ENCODE measurements around the gene PFKFB4.

PFKFB4 gene

GRCh38 chr3:48564667-48565066 lies 8.1 kb upstream of the PFKFB4 start:
- TF ChIP-seq CTCF (conservative IDR thresholded peaks at IDR 0.05), result no peak
- H3K27ac ChIP-seq, result no peak overlapping the region

DNA sequence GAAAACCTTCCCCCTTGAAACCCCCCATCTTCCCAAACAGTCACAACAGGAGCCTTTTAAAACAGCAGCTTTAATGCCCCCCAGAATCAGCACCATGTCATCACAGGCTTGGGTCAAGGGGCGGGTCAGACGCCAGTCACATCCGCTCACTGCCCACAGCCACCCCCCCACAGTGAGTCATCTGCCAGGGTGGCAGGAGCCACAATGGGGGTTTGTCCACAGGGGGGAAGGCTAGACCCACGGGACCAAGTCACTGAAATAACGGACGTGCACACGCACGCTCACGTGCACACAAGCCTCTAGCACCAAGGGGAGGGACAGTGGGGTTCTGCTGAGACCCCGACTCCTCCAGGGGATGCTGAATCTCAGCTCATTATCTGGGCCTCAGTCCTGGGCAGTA lies 7.4 kb upstream of the PFKFB4 start:
- no peak for TF ChIP-seq CTCF (conservative IDR thresholded peaks at IDR 0.05)
- H3K27ac ChIP-seq, result no peak overlapping the region

GRCh38 chr3:48563382-48563918 lies 6.8 kb upstream of the PFKFB4 start, which contains the start of gene UCN2:
Gene UCN2 (minus strand): TSS chr3:48563781. CDS start chr3:48563124, 657 bp downstream.
- TF ChIP-seq CTCF (conservative IDR thresholded peaks at IDR 0.05), result no peak
- no peak within 1 kb of the TSS for H3K27ac ChIP-seq

DNA sequence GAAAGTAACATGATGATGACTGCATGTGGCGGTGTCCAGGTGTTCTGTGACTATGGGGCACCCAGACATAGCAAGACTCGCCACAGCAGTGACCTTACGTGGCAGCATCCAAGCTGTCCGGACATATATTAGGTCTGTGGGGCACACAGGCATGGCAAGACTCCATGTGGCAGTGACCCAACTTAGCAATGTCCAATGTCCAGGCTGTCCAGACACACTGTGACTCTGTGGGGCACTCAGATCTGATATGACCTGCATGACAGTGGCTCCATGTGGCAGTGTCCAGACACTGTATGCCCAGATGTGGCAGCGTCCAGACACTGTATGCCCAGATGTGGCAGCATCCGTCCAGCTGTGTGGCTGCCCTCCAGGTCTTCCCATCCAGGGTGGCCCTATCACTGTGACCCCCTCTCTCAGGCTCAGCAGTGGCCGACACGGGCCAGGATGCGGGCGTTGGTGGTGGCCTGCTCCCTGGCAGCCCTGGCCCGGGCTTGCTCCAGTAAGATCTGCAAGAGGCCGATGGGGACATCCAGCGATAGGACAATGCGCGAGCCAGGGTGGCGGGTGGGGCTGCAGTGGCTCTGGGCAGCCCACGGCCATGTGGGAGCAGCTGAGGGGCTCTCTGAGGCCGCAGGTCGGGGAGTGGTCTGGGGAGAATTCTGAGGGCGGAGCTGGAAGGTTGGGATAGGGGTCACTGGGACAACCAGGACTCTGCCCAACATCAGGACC lies 5.9 kb upstream of the PFKFB4 start:
- H3K27ac ChIP-seq, result no peak overlapping the region
- TF ChIP-seq CTCF (conservative IDR thresholded peaks at IDR 0.05), result no peak

DNA sequence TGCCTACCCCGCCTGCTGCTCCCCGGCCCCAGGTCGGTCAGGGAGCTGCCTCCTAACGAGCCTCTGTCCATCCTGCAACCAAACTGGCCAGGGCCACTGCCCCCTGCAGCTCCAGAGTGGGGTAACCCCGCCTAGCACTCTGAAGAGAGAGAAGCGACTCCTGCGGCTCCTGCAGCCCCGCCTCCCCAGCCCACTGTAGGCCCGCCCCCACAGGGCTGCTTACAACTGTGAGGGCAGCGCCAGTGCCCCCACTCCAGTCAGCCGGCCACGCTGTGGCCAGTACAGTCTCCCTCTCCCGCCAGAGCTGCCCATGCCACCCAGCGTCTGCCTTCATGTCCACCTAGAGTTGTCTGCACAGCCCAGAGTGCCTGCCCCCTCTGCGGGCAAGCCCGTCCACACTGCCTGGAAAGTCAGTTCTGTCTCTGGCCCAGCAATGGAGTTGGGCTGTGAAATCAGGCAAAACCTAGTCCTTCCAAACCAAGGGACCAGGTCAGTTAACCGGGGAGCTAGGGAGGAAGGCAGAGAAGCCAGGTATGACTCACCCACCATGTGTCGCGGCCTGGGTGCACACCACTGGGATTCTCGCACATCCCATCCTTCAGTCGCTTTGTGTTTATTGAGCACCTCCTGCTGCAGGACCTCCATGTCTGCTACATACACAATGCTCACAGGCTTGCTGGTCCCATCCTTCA lies 4.6 kb upstream of the PFKFB4 start:
- no peak for TF ChIP-seq CTCF (conservative IDR thresholded peaks at IDR 0.05)
- no peak overlapping the region for H3K27ac ChIP-seq

GRCh38 chr3:48560648-48561018 lies 4.0 kb upstream of the PFKFB4 start:
- no peak overlapping the region for H3K27ac ChIP-seq
- TF ChIP-seq CTCF (conservative IDR thresholded peaks at IDR 0.05), result no peak

DNA sequence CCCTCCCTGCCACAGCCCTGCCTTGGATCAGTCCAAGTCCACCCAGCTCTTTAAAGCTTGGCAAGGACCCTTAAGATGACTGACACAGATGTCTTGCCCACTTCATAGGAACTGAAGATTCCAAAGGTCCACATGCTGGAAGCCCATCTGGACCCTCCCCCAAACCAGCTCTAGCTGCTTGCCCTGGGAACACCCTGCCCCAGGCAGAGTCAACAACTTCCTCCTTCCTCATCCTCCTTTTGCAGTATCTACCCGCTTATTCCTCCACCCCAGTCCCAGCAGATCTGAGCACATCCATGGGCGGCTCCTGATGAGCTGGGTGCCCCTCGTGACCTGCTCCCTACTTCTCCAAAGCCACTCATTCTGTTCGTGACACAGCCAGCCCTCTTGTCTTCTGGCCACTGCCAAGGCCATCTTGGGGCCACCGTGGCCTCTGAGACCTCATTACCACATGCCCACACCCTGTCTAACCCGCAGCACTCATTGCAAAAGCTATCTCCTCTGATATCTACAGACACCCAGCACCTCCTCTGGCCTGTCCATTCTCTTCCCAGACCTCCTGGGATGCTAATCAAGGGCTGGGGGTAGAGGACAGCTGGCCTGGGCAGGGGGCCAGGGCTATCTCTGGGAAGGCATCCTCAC lies 2.0 kb upstream of the PFKFB4 start:
- peak; percentile 51 for TF ChIP-seq CTCF (conservative IDR thresholded peaks at IDR 0.05)
- peak overlapping the region; percentile 90 for H3K27ac ChIP-seq
